Right atrium auricular region (tissue), 2 donors: ENCODE measurements around the gene ARHGEF10L. TPM values are rescaled to one million over a fixed set of nuclear protein-coding genes. Genes with fewer than 3 reads are reported as not detected.

Source experiments
- DNase-seq: peaks from one replicate; pipeline ENCODE4 v3.0.0-alpha.2; 2019; ENCODE audit warnings: low spot score
- H3K27ac ChIP-seq, 2 donors: fragments of 200-600 bp; sonication (generic); 1 replicate in 1 of 2; 2 replicates in 1 of 2; pipeline ENCODE4 v1.5.1; 2016 to 2019
- H3K27me3 ChIP-seq, 2 donors: fragments of 200-600 bp; sonication (generic); one replicate each; pipeline versions ENCODE4 v1.5.1 to v1.6.0; 2017 to 2019
- H3K36me3 ChIP-seq: fragments of 200-600 bp; sonication (generic); one replicate; pipeline ENCODE4 v1.5.1; 2016
- H3K4me1 ChIP-seq, 2 donors: fragments of 200-600 bp; sonication (generic); one replicate each; pipeline versions ENCODE4 v1.5.1 to v1.6.0; 2017 to 2019
- H3K4me3 ChIP-seq, 2 donors: fragments of 200-600 bp; sonication (generic); 1 replicate in 1 of 2; 2 replicates in 1 of 2; pipeline ENCODE4 v1.5.1; 2017 to 2019; ENCODE audit warnings: mild to moderate bottlenecking in 1 of 2, moderate library complexity in 1 of 2
- H3K9me3 ChIP-seq, 2 donors: fragments of 200-600 bp; sonication (generic); one replicate each; pipeline ENCODE4 v1.5.1; 2019
- total RNA-seq, 2 donors: library from RNA; depleted of rRNA; stranded (reverse); fragments of >200 nt; gene quantifications; one replicate each; pipeline ENCODE4 v1.1.0, GENCODE V29; 2016
- TF ChIP-seq, protein P1 (sequence below), 2 donors: fragments of 200-600 bp; sonication (generic); IDR thresholded peaks; one replicate each; pipeline ENCODE4 v1.5.1; 2019; ENCODE audit warnings: antibody characterized with exemption in 2 of 2

ARHGEF10L gene
- total RNA-seq, 2 donors from 2014 or later: 49.3 to 52.2 TPM

DNA sequence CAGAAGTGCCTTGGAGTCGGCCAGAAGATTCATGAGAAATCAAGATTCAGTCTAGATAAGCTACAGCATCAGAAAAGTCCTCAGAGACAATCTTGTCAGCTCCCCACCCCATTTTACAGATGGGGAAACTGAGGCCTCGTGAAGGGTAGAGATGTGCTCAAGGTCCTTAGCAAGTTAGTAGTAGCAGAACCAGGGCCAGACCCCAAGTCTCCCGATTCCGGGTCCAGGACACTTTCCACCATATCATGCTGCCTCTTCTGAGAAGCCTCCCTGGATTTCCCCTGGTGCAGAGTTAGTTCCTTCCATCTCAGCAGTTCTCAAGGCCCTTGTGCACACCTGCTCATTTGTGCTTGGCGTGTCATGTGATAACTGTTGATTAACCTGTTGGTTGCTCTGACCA is 124.1 kb downstream of the ARHGEF10L start:
- Histone ChIP-seq H3K36me3 (peaks cover 64% of the 10 kb centered on the region), H3K27me3 (no peaks in the 10 kb centered on the region), H3K27ac (no peak overlapping the region), H3K4me1 (no peaks in the 10 kb centered on the region), H3K9me3 (no peaks in the 10 kb centered on the region), H3K4me3 (no peak overlapping the region)
- TF ChIP-seq, protein P1, sequence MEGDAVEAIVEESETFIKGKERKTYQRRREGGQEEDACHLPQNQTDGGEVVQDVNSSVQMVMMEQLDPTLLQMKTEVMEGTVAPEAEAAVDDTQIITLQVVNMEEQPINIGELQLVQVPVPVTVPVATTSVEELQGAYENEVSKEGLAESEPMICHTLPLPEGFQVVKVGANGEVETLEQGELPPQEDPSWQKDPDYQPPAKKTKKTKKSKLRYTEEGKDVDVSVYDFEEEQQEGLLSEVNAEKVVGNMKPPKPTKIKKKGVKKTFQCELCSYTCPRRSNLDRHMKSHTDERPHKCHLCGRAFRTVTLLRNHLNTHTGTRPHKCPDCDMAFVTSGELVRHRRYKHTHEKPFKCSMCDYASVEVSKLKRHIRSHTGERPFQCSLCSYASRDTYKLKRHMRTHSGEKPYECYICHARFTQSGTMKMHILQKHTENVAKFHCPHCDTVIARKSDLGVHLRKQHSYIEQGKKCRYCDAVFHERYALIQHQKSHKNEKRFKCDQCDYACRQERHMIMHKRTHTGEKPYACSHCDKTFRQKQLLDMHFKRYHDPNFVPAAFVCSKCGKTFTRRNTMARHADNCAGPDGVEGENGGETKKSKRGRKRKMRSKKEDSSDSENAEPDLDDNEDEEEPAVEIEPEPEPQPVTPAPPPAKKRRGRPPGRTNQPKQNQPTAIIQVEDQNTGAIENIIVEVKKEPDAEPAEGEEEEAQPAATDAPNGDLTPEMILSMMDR (IDR thresholded peaks at IDR 0.05): no peak
- DNase-seq: no peak

DNA sequence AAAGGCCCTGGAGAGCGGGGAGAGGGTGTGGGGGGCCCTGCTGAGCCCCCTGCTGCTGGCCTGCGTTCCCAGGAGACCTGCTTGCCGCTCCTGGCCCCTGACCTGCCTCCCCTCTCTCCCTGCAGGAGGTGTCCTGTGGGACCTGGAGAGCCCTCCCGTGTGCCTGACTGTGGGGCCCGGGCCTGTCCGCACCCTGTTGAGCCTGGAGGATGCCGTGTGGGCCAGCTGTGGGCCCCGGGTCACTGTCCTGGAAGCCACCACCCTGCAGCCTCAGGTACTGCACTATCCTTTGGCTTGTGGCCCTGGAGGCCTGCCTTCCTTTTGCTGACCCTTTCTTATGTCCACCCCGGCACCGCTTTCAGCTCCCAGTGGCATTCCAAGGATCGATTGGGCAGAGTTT is 124.8 kb downstream of the ARHGEF10L start:
- Histone ChIP-seq H3K4me3 (no peak overlapping the region), H3K4me1 (peaks cover 0 to 4% of the 10 kb centered on the region in 2 donors), H3K36me3 (peaks cover 62% of the 10 kb centered on the region), H3K9me3 (no peaks in the 10 kb centered on the region), H3K27me3 (no peaks in the 10 kb centered on the region), H3K27ac (no peak overlapping the region)
- DNase-seq: no peak
- TF ChIP-seq, protein P1 (IDR thresholded peaks at IDR 0.05): no peak

DNA sequence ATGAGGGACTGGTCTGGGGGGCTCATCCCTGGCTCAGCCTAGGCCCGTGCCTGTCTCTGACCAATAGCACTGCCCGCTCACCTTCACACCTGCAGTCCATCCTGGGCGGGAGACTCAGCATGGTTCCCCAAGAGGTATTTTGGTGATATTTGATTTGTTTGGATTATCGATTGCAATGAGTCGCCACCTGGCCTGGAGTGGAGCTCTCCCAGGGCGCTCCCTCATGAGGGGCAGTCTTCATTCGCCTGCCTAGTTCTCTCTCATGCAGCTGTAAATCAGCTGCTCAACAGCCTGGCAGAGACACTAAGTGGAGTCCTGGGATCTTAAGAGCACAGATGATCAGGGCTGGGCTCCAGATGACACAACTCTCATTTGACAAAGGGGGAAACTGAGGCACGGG is 125.6 kb downstream of the ARHGEF10L start:
- H3K4me1 ChIP-seq: peaks cover 0 to 11% of the 10 kb centered on the region in 2 donors
- H3K27me3 ChIP-seq: no peaks in the 10 kb centered on the region
- H3K9me3 ChIP-seq: no peaks in the 10 kb centered on the region
- H3K27ac ChIP-seq: no peak overlapping the region
- DNase-seq: no peak
- H3K4me3 ChIP-seq: no peak overlapping the region
- TF ChIP-seq, protein P1 (IDR thresholded peaks at IDR 0.05): no peak
- H3K36me3 ChIP-seq: peaks cover 56% of the 10 kb centered on the region

DNA sequence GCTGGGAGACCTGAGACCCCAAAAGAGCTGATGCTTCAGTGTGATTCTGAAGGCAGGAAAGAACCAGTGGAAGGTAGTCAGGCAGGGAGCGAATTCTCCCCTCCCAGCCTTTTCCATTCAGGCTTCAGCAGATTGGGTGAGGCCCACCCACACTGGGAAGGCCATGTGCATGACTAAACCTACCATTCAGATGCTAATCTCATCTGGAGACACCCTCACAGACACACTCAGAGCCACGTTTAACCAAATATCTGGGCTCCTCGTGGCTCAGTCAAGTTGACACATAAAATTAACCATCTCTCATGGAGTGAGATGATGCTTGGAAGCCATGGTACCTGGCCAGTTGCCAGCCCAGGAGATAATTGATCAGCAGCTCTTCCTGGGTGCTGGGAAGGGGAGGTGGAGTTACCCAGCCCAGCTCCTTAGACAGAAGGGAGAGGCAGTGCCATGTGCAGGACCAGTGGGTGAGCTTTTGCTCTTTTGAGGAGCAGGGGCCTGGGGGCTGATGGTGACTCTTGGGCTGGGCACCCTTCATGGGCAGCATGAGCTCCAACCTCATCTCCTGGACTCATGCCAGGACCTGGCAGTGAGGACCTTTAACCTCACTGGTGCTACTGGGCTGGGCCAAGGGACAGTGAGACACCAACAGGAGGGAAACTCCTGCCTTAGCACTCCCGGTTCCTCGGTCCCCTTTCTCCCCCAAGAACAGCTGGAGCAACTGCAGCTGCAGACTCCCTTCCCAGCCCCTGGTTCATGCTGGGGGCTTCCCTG is 126.6 kb downstream of the ARHGEF10L start:
- Histone ChIP-seq H3K36me3 (peaks cover 64% of the 10 kb centered on the region), H3K4me1 (peaks cover 0 to 13% of the 10 kb centered on the region in 2 donors), H3K27me3 (no peaks in the 10 kb centered on the region), H3K9me3 (no peaks in the 10 kb centered on the region), H3K27ac (no peak overlapping the region), H3K4me3 (no peak overlapping the region)
- TF ChIP-seq, protein P1 (IDR thresholded peaks at IDR 0.05): no peak
- no peak for DNase-seq

GRCh38 chr1:17667641-17668040 is 128.1 kb downstream of the ARHGEF10L start:
- H3K27ac ChIP-seq: no peak overlapping the region
- H3K4me3 ChIP-seq: no peak overlapping the region
- TF ChIP-seq, protein P1 (IDR thresholded peaks at IDR 0.05): no peak

More at GRCh38 chr1:17667641-17668040, 128.1 kb downstream of the ARHGEF10L start:
- DNase-seq: no peak
- peaks cover 60% of the 10 kb centered on the region for H3K36me3 ChIP-seq
- H3K4me1 ChIP-seq: peaks cover 0 to 13% of the 10 kb centered on the region in 2 donors
- no peaks in the 10 kb centered on the region for H3K9me3 ChIP-seq
- H3K27me3 ChIP-seq: no peaks in the 10 kb centered on the region
